H1 (cell line): ENCODE results near the gene MGMT. TPM values are rescaled to one million over a fixed set of nuclear protein-coding genes. Genes with fewer than 3 reads are reported as not detected.

Experiments
- CTCF ChIA-PET: fragments of 300-600 bp; sonication (Branson Sonifier 250); formaldehyde crosslinking; loops from one replicate; lab custom pipeline; 2021; ENCODE audit not compliant: partially characterized antibody; lab: Charles Lee
- POLR2A ChIA-PET: fragments of 300-600 bp; sonication (Branson Sonifier 250); formaldehyde crosslinking; loops from one replicate; lab custom pipeline; 2021; ENCODE audit warnings: inconsistent platforms; ENCODE audit not compliant: partially characterized antibody; lab: Charles Lee
- DNase-seq, 2 experiments: peaks; one replicate each; pipeline versions ENCODE4 v3.0.0 to v3.0.0-alpha.2; 2010 to 2022; ENCODE audit warnings: low spot score in 2 of 2, low read depth in 1 of 2, mixed read lengths in 1 of 2
- FAIRE-seq: peaks from 2 replicates; lab custom pipeline; 2011; peaks lifted over from hg19 to GRCh38; lab: Jason Lieb, UNC
- H2AFZ ChIP-seq: 2 replicates; pipeline ENCODE4 v1.8.1; 2012; ENCODE audit warnings: low read length, inconsistent platforms
- H2AK5ac ChIP-seq: 2 replicates; pipeline ENCODE4 v1.6.1; 2013; ENCODE audit warnings: low read depth, low read length
- H2BK120ac ChIP-seq: replicated peaks from 2 replicates; pipeline ENCODE3; 2013; ENCODE audit warnings: low read depth, low read length, inconsistent platforms
- H2BK12ac ChIP-seq: 2 replicates; pipeline ENCODE4 v1.6.1; 2013; ENCODE audit warnings: low read depth, low read length
- H2BK15ac ChIP-seq: 2 replicates; pipeline ENCODE4 v1.6.1; 2013; ENCODE audit warnings: low read length
- H2BK20ac ChIP-seq: 2 replicates; pipeline ENCODE4 v1.6.1; 2013; ENCODE audit warnings: low read length
- H2BK5ac ChIP-seq: 2 replicates; pipeline ENCODE4 v1.6.1; 2013; ENCODE audit warnings: low read depth, low read length
- H3K14ac ChIP-seq: 2 replicates; pipeline ENCODE4 v1.6.1; 2013; ENCODE audit warnings: inconsistent platforms; ENCODE audit not compliant: insufficient read length
- H3K18ac ChIP-seq: 2 replicates; pipeline ENCODE4 v1.6.1; 2013; ENCODE audit warnings: low read length; ENCODE audit errors: extremely low read depth
- H3K23ac ChIP-seq: 2 replicates; pipeline ENCODE4 v1.6.1; 2013; ENCODE audit warnings: inconsistent platforms; ENCODE audit not compliant: insufficient read length
- H3K23me2 ChIP-seq: 2 replicates; pipeline ENCODE4 v1.6.1; 2013; ENCODE audit warnings: low read depth, low read length
- H3K27ac ChIP-seq: 2 replicates; pipeline ENCODE4 v1.6.1; 2011; ENCODE audit warnings: low read depth, low read length, inconsistent platforms
- H3K27me3 ChIP-seq, 4 experiments: replicated peaks in 1 of 4; 1 replicate in 1 of 4; 2 replicates in 3 of 4; pipeline versions ENCODE4 v1.6.1 to v1.8.1; 2011 to 2013; ENCODE audit warnings: low read length in 3 of 4, mild to moderate bottlenecking in 3 of 4, inconsistent platforms in 2 of 4, mixed read lengths in 2 of 4, moderate library complexity in 1 of 4; ENCODE audit not compliant: control insufficient read depth in 3 of 4, insufficient read depth in 3 of 4; ENCODE audit errors: extremely low read depth in 1 of 4
- H3K36me3 ChIP-seq, 4 experiments: 2 replicates each; pipeline versions ENCODE4 v1.6.1 to v1.8.1; 2011 to 2013; ENCODE audit warnings: mild to moderate bottlenecking in 4 of 4, low read length in 3 of 4, moderate library complexity in 2 of 4, control low read depth in 1 of 4, inconsistent platforms in 1 of 4; ENCODE audit not compliant: insufficient read depth in 4 of 4, control insufficient read depth in 2 of 4
- H3K4ac ChIP-seq: replicated peaks from 2 replicates; pipeline ENCODE3; 2013; ENCODE audit warnings: low read length, low read depth, mixed read lengths, inconsistent platforms; ENCODE audit not compliant: insufficient read length
- H3K4me1 ChIP-seq, 4 experiments: replicated peaks in 1 of 4; 1 replicate in 1 of 4; 2 replicates in 3 of 4; pipeline versions ENCODE4 v1.6.1 to v1.8.1; 2011 to 2013; ENCODE audit warnings: low read length in 3 of 4, inconsistent platforms in 2 of 4, mixed read lengths in 1 of 4; ENCODE audit not compliant: insufficient read depth in 4 of 4, control insufficient read depth in 3 of 4
- H3K4me2 ChIP-seq, 2 experiments: 2 replicates each; pipeline versions ENCODE4 v1.6.1 to v1.8.1; 2011 to 2013; ENCODE audit warnings: low read depth in 2 of 2, low read length in 2 of 2, control low read depth in 1 of 2, inconsistent platforms in 1 of 2, mild to moderate bottlenecking in 1 of 2; ENCODE audit not compliant: insufficient read depth in 1 of 2
- H3K4me3 ChIP-seq, 4 experiments: fragments of 200-600, 300-600 bp in 1 of 4; sonication (generic), shearing (Covaris generic), sonication (Bioruptor Twin) in 1 of 4; 2 replicates each; pipeline versions ENCODE4 v1.5.1 to v1.8.1; 2011 to 2016; ENCODE audit warnings: low read length in 4 of 4, low read depth in 3 of 4, control low read depth in 2 of 4, inconsistent platforms in 2 of 4, mild to moderate bottlenecking in 2 of 4, mixed read lengths in 1 of 4, moderate library complexity in 1 of 4; ENCODE audit not compliant: insufficient read depth in 2 of 4; ENCODE audit errors: extremely low read depth in 1 of 4
- H3K56ac ChIP-seq: replicated peaks from 2 replicates; pipeline ENCODE3; 2013; ENCODE audit warnings: low read depth, mild to moderate bottlenecking, mixed read lengths, low read length, inconsistent platforms; ENCODE audit not compliant: insufficient read length
- H3K79me1 ChIP-seq: 2 replicates; pipeline ENCODE4 v1.6.1; 2013; ENCODE audit warnings: low read depth, low read length, control low read depth
- H3K79me2 ChIP-seq, 2 experiments: 2 replicates each; pipeline versions ENCODE4 v1.6.1 to v1.8.1; 2012 to 2013; ENCODE audit warnings: low read length in 2 of 2, mild to moderate bottlenecking in 2 of 2, inconsistent platforms in 1 of 2; ENCODE audit not compliant: insufficient read depth in 2 of 2, control insufficient read depth in 1 of 2
- H3K9ac ChIP-seq, 4 experiments: replicated peaks in 1 of 4; 1 replicate in 1 of 4; 2 replicates in 3 of 4; pipeline versions ENCODE4 v1.6.1 to v1.8.1; 2011 to 2013; ENCODE audit warnings: low read depth in 3 of 4, low read length in 3 of 4, control low read depth in 2 of 4, mild to moderate bottlenecking in 2 of 4, moderate library complexity in 2 of 4, inconsistent platforms in 1 of 4; ENCODE audit errors: extremely low read depth in 1 of 4
- H3K9me3 ChIP-seq, 2 experiments: 2 replicates each; pipeline versions ENCODE4 v1.6.1 to v1.8.1; 2012 to 2013; ENCODE audit warnings: mild to moderate bottlenecking in 2 of 2, moderate library complexity in 2 of 2, control low read depth in 1 of 2, inconsistent platforms in 1 of 2, low read depth in 1 of 2, low read length in 1 of 2, mixed read lengths in 1 of 2; ENCODE audit not compliant: insufficient read depth in 2 of 2
- H4K20me1 ChIP-seq, 2 experiments: replicated peaks in 1 of 2; 2 replicates each; pipeline versions ENCODE3 to v1.8.1; 2011 to 2013; ENCODE audit warnings: inconsistent platforms in 2 of 2, low read length in 2 of 2, mild to moderate bottlenecking in 1 of 2; ENCODE audit not compliant: insufficient read depth in 2 of 2, control insufficient read depth in 1 of 2
- H4K5ac ChIP-seq: 2 replicates; pipeline ENCODE4 v1.6.1; 2013; ENCODE audit warnings: low read length, low read depth, mixed read lengths, inconsistent platforms; ENCODE audit not compliant: insufficient read length
- H4K8ac ChIP-seq: 2 replicates; pipeline ENCODE4 v1.8.0; 2013; ENCODE audit warnings: mild to moderate bottlenecking, moderate library complexity, low read length, inconsistent platforms; ENCODE audit not compliant: insufficient read depth; ENCODE audit errors: extremely low read depth
- H4K91ac ChIP-seq: replicated peaks from 2 replicates; pipeline ENCODE3; 2013; ENCODE audit warnings: low read length, mixed read lengths, inconsistent platforms; ENCODE audit not compliant: insufficient read length
- PHF8 ChIP-seq: fragments of 200-600 bp; sonication (generic); conservative IDR thresholded peaks from 2 replicates; pipeline ENCODE4 v1.7.1; 2012; ENCODE audit warnings: low read depth, mild to moderate bottlenecking, inconsistent platforms, low read length, moderate library complexity
- TAF1 ChIP-seq: IDR thresholded peaks from 2 replicates; pipeline ENCODE4 v1.6.1; 2011; ENCODE audit warnings: mild to moderate bottlenecking, low read depth, low read length
- WGBS, 2 experiments: shearing (Covaris generic) in 1 of 2; methylation state at CpG; one replicate each; pipeline versions ENCODE4 v1.1.6 to v1.1.7; 2013 to 2015; ENCODE audit warnings: low lambda C conversion rate in 2 of 2, mixed read lengths in 2 of 2, inconsistent platforms in 1 of 2, low coverage in 1 of 2, missing lambda C conversion rate in 1 of 2; ENCODE audit not compliant: insufficient replicate concordance in 2 of 2, insufficient coverage in 1 of 2, insufficient read length in 1 of 2; ENCODE audit errors: extremely low coverage in 1 of 2, missing lambda C conversion rate in 1 of 2; 5-methylcytosine and 5-hydroxymethylcytosine counted together
- polyA plus RNA-seq, 7 experiments: library from polyadenylated mRNA; depleted of rRNA in 3 of 7; stranded (reverse) in 5 of 7; unstranded in 2 of 7; fragments of >200 nt in 5 of 7; fragments of 200-250 nt in 2 of 7; gene quantifications; 1 replicate in 5 of 7; 2 replicates in 1 of 7; 4 replicates in 1 of 7; pipeline versions ENCODE4 v1.2.1 to v1.2.3, GENCODE V29; 2011 to 2013; ENCODE audit warnings: missing spikeins in 2 of 7, mixed read lengths in 2 of 7
- total RNA-seq: library from RNA; stranded (reverse); fragmentation: NEBNext Ultra II Directional; extraction: Animal tissue kit (Norgen Biotek cat#: 25700); gene quantifications from 2 replicates; pipeline ENCODE4 v1.2.1, GENCODE V29; 2021

The MGMT gene
- total and polyA plus RNA-seq, 2 of the 8 experiments (the other 6 are each of a cell fraction or from before 2014, with no cell fraction given) = 9.9 to 10.7 TPM

- Histone ChIP-seq H3K4me2 (no peak overlapping the region), H3K18ac (no peak overlapping the region), H3K79me2 (no peaks in the 10 kb centered on the region), H4K91ac (no peak overlapping the region), H3K9me3 (no peaks in the 10 kb centered on the region), H3K23me2 (no peaks in the 10 kb centered on the region), H2BK120ac (no peak overlapping the region), H2BK5ac (no peak overlapping the region), H3K4me1 (no peaks in the 10 kb centered on the region), H4K20me1 (no peaks in the 10 kb centered on the region), H2AK5ac (no peak overlapping the region), H3K23ac (no peak overlapping the region), H3K14ac (no peak overlapping the region), H2AFZ (no peak overlapping the region), H3K36me3 (no peaks in the 10 kb centered on the region), H2BK12ac (no peak overlapping the region), H3K9ac (no peak overlapping the region), H2BK20ac (no peak overlapping the region), H4K8ac (no peak overlapping the region; the same call in 1 of the 2 replicates), H4K5ac (no peak overlapping the region), H2BK15ac (no peak overlapping the region), H3K27ac (no peak overlapping the region), H3K27me3 (no peaks in the 10 kb centered on the region), H3K79me1 (no peaks in the 10 kb centered on the region), H3K56ac (no peak overlapping the region), H3K4ac (no peak overlapping the region), H3K4me3 (no peak overlapping the region)
- 89% methylated on average over 19 of the region's 19 CpGs; no CpG with 5 or more reads in 1 of the 2 experiments for WGBS, 2 experiments
- CTCF ChIA-PET = interaction anchor here (1.2 kb wide), 1 partner anchor 9 kb away, joined by 3 read pairs; no protein-coding TSS in a partner anchor
- POLR2A ChIA-PET = no interaction called here
- DNase-seq (no peak), FAIRE-seq (no peak)
- TF ChIP-seq PHF8 (no peak), TAF1 (no peak)
Measured at GRCh38 chr10:129777687-129778086, 310.6 kb downstream of the MGMT start.
